HG03442 (cell line): ENCODE results near the gene SGMS1.
"Not testable (repeated sequence)": the region's sequence is repeated elsewhere in the genome, so short reads cannot be mapped to it uniquely, and the experiment has no call there.

Experiments
- ATAC-seq: cut with Tn5 transposase; IDR thresholded peaks from one replicate; pipeline ENCODE4 v1.9.1; 2021; ENCODE audit warnings: mild to moderate bottlenecking, moderate library complexity; ENCODE audit not compliant: unreplicated experiment

The SGMS1 gene

DNA sequence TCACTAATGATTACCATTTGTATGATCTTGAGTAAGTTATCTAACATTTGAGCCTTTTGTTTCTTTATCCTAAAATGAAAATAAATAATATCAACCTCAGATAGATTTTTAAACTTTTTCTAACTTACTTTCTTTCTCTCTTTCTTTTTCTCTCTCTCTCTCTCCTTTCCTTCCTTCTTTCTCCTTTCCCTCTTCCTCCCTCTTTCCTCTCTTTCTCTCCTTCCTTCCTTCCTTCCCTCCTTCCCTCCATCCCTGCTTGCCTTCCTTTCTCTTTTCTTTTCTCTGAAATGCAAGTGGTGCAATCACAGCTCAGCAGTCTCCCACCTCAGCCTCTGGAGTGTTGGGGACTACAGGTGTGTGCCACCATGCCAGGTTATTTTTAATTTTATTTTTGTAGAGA lies 239.5 kb downstream of the SGMS1 start:
- ATAC-seq: no peak

DNA sequence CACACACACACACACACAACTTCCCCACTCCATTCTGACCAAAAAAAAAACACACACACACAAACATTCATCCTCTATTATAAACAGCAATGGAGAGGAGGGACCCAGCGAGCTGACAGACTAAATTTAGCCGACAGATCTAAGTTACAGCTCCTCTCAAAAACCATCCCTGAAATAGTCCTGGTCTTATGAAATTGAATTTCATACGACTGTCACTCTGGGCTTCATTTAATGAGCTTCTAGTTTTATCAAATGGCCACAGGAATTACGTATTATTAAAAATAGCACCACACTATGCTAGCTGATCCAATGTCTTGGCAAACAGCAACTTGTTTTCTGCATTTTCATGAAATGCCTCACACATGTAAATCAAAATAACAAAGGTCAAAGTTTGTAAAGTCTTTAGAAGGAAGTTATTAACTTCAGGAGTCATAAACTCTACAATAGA lies 241.2 kb downstream of the SGMS1 start:
- no peak for ATAC-seq

DNA sequence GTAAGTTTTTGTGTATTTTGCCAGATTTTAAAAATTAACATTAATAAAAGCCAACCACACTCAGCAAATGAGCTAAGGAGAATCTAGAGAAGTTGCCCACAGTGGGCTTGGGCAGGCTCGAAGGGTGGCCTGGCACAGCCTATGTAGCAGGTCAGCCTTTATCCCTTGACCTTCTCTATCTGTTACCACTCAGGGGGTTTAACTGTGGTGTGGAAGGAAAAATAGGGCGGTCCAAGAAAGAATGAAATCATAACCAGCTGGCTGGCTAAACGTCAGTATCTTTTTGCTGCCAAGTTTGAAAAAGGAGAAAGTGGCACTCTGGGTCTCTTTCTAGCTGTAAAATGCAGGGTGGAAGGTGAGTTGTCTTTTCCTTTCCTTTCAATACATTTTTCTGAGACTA lies 242.1 kb downstream of the SGMS1 start:
- no peak for ATAC-seq

DNA sequence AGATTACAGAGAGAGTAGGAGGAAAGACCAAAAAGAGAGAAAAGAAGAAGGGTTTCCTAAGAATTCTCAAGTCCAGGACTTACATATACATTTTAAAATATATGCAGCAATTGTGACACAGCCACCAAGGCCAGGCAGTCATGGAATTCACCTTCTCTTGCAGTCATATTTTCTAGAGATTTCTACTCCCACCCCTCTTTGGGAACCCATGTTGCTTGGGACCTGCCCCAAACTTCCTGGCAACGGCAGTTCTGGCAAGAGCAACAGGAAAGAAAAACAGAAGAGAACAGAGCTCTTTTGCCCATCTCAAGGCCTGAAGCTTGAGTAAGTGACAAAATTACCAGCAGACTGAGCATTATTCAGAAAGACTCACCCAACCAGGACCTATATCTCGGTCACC lies 244.1 kb downstream of the SGMS1 start:
- ATAC-seq: no peak

DNA sequence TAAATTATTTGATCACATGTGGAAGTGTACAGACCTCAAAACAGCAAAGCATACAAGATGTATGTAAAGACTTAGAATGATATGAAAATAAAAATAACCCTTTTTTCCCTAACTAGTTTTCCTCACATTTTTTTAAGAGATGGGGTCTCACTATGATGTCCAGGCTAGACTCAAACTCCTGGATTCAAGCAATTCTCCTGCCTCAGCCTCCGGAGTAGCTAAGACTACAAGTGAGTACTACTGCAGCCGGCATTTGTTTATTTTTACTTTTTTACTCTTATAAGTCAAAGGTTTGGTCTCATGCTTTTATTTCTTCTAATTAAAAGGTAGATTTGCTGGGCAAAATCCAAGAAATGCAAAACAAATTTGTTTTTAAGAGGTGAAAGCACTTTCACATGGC lies 248.0 kb downstream of the SGMS1 start:
- no peak for ATAC-seq

DNA sequence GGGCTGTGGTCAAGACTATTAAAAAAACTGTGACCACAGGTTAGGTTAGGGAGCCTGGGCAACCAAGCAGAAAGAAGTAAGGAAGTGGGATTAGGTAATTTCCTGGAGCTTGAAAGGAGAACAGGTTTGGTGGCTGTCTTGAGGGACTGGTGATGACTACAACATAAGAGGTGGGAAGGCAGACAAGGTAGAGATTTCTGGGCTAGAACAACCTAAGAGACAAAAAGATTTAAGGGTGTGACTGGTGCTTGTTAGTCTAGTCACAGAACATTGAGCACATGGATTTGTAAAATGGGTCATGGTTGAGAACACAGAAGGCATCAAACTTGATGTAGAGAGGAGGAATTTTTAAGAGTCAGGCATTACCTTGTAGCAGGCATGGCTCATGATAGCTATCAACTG lies 248.7 kb downstream of the SGMS1 start:
- no peak for ATAC-seq

DNA sequence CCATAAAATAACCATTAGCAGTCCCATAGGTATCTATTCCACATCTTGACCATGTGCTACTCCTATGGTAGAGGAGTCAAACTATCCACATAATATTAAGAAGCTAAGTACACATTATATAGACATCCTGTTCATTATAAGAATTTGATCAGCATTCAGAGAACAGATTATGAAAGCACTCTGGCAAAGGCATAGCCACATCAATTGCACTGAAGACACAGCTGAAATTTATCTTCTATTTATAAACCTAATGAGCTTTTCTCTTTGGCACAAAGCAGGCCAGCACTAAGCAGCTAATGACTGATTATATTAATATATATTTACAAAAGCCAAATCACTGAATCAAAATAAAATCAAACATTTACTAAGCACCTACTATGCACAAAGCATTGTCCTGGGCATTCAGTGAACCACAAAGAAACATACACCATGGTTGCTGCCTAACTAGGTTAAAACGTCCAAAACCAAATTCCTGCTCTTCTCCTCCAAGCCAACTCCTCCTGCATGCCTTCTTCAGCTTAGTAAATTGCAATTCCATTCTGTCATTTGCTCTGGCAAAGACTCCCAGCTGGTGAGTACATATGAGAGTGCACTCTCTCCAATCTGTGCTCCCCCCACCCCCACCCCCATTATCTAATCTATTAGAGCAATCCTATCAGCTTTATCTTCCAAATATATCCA lies 249.8 kb downstream of the SGMS1 start:
- no peak for ATAC-seq

DNA sequence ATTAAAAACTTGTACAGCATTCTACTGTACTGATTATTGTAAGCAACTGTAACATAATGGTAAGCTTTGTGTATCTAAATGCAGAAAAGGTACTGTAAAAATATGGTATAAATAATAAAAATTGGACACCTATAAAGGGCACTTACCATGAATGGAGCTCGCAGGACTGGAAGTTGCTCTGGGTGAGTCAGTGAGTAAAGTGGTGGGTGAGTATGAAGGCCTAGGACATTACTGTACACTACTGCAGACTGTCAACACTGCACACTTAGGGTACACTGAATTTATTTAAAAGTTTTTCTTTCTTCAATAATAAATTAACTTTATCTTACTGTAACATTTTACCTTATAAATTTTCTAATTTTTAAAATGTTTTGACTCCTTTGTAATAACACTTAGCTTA lies 253.8 kb downstream of the SGMS1 start:
- ATAC-seq: no peak

DNA sequence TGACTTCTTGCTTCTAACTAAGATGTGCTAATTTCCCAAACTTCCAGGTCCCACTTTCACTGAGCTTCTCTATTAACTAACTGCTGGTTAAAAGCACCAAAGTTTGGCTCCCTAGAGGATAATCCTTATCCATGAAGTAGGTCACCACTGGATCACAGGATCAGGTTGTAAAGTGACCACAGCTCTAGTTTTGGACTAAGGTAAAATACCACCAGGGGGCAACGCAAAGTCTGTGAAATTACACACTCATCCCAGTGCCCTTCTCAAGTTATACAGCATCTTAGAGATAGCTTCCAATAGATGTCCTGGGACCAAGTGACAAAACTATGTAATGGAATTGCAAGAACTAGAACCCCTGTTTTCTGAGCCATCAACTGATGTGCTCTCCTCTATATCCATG lies 256.0 kb downstream of the SGMS1 start:
- no peak for ATAC-seq

DNA sequence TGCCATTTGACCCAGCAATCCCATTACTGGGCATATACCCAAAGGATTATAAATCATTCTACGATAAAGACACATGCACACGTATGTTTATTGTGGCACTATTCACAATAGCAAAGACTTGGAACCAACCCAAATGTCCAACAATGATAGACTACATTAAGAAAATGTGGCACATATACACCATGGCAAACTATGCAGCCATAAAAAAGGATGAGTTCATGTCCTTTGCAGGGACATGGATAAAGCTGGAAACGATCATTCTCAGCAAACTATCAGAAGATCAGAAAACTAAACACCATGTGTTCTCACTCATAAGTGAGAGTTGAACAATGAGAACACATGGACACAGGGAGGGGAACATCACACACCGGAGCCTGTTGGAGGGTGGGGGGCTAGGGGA lies 257.3 kb downstream of the SGMS1 start:
- ATAC-seq: not testable (repeated sequence)

DNA sequence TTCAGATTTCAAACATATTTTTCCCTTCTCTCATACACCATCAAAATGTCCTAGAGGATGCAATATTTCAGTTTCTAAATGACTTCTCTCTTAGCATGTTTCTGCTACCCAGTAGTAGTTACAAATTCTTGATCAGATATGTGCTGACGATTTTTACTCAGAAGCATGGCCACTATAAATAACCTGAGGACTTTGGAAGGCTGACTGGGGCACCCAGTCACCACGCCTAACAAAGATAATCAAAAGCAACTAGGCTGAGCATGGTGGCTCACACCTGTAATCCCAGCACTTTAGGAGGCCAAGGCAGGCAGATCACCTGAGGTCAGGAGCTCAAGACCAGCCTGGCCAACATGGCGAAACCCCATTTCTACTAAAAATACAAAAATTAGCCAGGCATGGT lies 259.0 kb downstream of the SGMS1 start:
- ATAC-seq: not testable (repeated sequence)

DNA sequence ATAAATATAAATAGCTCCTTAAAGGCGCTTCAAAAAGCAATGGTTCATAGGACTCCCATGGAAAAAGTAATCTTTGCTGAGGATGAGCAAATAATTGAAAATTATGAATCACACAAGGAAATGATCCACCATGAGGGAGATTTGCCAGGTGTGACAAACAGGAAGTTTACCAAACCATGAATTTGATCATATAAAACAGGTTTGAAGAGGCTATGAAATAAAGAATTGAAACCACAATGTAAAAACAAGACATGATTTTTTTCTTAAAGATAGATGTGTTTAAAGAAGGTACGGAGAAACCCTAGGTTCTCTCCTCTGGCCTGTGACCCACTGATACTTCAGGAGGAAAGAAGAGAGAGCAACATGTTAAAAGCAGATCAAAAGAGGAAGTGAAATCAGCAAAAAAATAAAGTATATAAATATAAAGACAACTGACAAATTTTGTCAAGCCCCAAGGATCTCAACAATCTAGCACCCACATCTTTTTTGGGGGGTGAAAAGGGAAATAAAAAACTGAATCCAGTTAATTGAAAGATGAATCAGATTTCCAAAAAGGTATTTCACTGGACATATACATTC lies 261.1 kb downstream of the SGMS1 start:
- peak; percentile 78 for ATAC-seq

DNA sequence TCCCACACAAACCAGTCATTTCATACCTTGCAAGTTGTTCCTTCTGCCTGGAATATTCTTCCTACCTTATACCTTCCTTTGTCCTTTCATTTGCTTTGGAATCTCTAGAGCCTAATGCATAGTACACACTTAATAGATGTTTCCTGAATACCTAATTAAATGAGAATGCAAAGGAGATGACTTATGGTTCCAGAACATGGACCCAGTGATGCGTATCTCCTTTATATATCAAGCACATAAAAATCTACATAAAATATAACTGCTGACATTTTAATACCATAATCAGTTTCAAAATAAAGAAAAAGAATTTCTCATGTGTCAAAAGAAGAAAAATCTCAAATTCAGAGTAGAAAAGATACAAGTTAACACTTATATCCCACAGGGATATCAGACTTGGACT lies 261.8 kb downstream of the SGMS1 start:
- ATAC-seq: no peak

DNA sequence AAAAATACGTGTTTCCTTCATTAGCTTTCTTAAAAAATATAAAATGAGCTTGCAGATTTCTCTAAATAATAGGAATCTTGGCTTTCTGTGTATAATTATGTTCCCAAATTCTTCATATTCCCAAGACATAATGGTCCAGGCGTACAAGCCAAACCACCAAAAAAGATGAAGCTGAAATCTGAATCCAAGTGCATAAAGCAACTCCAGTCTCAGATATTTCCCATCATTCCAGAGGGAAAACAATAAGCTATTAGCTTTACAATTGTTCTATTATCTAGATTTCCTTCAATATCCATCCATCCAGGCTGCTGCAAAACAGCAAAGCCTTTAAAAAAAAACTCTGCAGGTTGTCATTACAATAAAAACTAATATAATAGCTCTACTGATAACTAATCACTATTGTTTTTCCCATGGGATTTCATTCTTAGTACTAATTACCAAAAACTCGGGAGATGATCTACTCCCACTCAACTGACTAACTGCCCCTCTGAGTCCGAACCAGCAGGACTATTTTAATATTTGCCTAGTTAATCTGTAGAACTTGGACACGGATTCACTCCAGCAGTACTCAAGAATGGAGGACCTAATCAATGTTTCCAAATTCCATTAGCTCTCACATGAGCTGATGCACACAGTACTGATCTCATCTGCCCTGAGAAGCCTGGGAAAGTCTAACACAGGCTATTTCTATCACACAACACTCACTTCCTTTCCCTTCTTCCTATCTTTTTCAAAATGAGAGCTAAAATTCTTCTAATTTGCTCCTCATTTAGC lies 263.5 kb downstream of the SGMS1 start:
- ATAC-seq: no peak

DNA sequence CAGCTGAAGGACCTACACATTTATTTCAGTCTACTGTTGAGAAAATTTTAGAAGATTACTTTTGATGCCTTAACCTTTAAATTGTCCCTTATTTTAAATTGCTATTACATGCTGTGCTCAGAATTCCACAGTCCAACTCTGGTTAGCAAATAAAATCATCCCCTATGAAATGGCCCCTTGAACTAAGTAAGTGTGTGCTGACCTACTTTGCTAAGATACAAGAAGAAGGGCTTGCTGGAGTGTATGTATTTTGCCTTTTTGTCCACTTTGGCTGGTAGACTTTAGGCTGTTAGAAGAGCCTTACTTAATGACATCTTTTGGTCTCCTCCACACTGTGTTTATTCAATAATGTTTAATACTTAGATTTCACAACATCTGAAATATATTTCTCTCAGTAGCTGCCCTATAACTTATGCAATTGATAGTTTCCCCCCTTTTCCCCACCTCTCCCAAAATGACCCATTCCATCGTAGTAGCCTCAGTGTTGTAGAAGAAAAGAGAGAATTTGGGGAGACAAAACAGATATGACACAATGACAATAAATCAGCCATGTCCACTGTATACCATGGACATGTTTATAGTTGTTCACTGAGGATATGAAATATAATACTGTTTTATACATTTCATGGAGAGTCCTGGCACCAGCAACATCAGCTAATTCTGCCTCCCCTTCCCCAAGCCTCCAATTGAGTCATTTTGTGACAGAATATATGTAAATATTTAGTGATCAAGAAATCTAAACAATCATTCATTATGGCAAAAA lies 264.6 kb downstream of the SGMS1 start:
- ATAC-seq: no peak

DNA sequence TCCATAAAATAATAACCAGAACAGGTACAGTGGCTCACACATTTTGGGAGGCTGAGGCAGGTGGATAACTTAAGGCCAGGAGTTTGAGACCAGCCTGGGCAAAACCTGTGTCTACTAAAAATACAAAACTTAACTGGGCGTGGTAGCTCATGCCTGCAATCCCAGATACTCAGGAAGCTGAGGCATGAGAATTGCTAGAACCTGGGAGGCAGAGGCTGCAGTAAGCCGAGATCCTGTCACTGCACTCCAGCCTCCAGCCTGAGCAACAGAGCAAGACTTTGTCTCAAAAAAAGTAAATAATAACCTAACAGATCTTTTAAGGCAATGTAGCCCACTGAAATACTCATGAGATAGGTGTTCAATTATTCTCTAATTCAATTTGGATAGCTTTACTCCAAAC lies 265.3 kb downstream of the SGMS1 start:
- no peak for ATAC-seq

DNA sequence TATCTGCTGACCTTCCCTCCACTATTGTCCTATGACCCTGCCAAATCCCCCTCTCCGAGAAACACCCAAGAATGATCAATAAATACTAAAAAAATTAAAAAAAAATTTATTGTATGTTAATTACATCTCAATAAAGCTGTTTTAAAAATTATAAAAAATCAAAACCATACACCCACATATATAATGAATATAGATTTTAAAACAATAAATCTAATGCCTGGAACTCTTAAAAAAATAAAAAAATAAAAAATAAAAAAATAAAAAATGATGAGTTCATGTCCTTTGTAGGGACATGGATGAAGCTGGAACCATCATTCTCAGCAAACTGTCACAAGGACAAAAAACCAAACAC lies 267.3 kb downstream of the SGMS1 start:
- not testable (repeated sequence) for ATAC-seq

DNA sequence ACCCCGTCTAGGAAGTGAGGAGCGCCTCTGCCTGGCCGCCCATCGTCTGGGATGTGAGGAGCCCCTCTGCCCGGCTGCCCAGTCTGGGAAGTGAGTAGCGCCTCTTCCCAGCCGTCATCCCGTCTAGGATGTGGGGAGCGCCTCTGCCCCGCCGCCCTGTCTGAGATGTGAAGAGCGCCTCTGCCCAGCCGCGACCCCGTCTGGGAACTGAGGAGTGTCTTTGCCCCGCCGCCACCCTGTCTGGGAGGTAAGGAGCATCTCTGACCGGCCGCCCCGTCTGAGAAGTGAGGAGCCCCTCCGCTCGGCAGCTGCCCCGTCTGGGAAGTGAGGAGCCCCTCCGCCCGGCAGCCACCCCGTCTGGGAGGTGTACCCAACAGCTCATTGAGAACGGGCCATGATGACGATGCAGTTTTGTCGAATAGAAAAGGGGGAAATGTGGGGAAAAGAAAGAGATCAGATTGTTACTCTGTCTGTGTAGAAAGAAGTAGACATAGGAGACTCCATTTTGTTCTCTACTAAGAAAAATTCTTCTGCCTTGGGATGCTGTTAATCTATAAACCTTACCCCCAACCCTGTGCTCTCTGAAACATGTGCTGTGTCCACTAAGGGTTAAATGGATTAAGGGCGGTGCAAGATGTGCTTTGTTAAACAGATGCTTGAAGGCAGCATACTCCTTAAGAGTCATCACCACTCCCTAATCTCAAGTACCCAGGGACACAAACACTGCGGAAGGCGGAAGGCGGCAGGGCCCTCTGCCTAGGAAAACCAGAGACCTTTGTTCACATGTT lies 267.9 kb downstream of the SGMS1 start:
- ATAC-seq: not testable (repeated sequence)

DNA sequence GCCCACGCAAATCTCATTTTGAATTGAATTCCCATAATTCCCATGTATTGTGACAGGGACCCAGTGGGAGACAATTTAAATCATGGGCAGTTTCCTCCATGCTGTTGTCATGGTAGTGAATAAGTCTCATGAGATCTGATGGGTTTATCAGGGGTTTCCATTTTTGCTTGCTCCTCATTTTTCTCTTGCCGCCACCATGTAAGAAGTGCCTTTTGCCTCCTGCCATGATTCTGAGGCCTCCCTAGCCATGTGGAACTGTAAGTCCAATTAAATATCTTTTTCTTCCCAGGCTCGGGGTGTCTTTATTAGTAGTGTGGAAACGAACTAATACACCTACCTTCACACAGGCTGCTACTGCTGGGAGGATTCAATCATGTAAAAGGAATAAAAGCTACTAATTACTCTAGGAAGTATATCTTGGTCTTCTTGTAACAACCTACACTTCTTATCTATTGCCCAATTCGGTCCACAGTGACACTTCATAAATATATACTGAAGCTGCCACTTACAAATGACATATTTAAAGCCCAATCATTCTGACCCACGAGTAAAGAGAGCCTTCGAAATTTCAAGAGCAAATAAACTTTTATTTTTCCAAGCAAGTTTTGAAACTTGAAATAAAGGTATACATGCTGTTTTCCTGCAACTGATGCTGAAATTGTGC lies 272.1 kb downstream of the SGMS1 start:
- ATAC-seq: no peak

DNA sequence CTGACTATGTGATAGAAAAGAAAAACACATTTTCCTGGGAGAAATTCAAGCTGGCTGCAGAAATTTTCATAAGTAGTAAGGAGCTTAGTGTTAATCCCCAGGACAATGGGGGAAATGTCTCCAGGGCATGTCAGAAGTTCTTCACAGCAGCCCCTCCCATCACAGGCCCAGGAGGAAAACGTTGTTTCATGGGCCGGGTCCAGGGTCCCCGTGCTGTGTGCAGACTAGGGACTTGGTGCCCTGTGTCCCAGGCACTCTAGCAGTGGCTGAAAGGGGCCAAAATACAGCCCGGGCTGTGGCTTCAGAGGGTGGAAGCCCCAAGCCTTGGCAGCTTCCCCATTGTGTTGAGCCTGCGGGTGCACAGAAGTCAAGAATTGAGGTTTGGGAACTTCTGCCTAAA lies 273.4 kb downstream of the SGMS1 start:
- ATAC-seq: no peak
